Astrocyte (in vitro differentiated cells and primary cell): Measurements from ENCODE around the gene ARID4B.

Source experiments
- CTCF ChIP-seq: IDR thresholded peaks from 2 replicates; pipeline ENCODE4 v1.5.1; 2011; ENCODE audit warnings: low read depth, mild to moderate bottlenecking, inconsistent platforms, low read length, moderate library complexity; ENCODE audit not compliant: insufficient read depth
- EZH2 ChIP-seq: IDR thresholded peaks from 2 replicates; pipeline ENCODE4 v1.6.1; 2012; ENCODE audit warnings: mild to moderate bottlenecking, low read length, inconsistent platforms; ENCODE audit not compliant: insufficient read depth

DNA sequence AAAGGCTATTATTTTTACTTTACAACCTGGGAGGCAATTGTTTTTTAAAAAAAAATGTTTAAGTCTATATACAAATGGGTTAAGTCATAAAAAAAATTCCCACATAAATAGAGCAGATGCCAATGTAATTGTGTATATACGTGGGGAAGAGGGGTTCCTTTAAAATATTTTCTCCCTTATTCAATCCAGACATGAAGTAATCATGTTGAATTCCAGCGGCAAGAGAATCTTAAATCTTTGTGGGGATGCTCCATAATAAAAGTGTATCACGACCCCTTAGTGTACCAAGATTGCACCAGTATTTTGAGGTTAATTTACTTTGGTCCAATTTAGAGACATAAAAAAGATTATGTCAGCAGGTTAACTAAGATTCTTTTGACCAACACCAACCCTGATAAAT, 62.1 kb downstream of the ARID4B start:
- TF ChIP-seq EZH2 (no peak), CTCF (no peak)
